A549 (cell line): ENCODE measurements around the gene CD7. TPM values are rescaled to one million over a fixed set of nuclear protein-coding genes. Genes with fewer than 3 reads are reported as not detected.

ENCODE experiments used
- ATAC-seq, 2 experiments: fragments of 200-7000 bp in 1 of 2; fragments of >200 bp in 1 of 2; cut with Nextera tagmentation in 1 of 2; cut with Tn5 transposase in 1 of 2; 3 replicates each; pipeline versions ENCODE4 v1.8.0 to v1.9.1; 2018 to 2020; ENCODE audit warnings: mild to moderate bottlenecking in 1 of 2, moderate library complexity in 1 of 2
- CTCF ChIA-PET: fragments of 300-600 bp; sonication (Branson Sonifier 250); formaldehyde crosslinking; extraction: SDS; loops from one replicate; lab custom pipeline; 2021; ENCODE audit warnings: antibody characterized with exemption, inconsistent platforms; lab: Yijun Ruan, JAX
- POLR2A ChIA-PET: fragments of 350-600 bp; formaldehyde crosslinking; extraction: SDS; loops from one replicate; lab custom pipeline; 2021; ENCODE audit warnings: antibody characterized with exemption, inconsistent platforms; lab: Yijun Ruan, JAX
- DNase-seq, 2 experiments: peaks; one replicate each; pipeline versions ENCODE4 v3.0.0 to v3.0.0-alpha.2; 2011 to 2016; ENCODE audit warnings: low read depth in 1 of 2, low spot score in 1 of 2
- FAIRE-seq: peaks from 2 replicates; lab custom pipeline; 2011; peaks lifted over from hg19 to GRCh38; lab: Jason Lieb, UNC
- H3K27ac ChIP-seq, 2 experiments: fragments of >200 bp; sonication (Bioruptor Twin); formaldehyde crosslinking; 3 replicates each; pipeline ENCODE4 v1.5.1; 2016 to 2017
- H3K4me1 ChIP-seq: fragments of >200 bp; sonication (Bioruptor Twin); formaldehyde crosslinking; 3 replicates; pipeline ENCODE4 v1.6.1; 2016
- H3K4me2 ChIP-seq: fragments of >200 bp; sonication (Bioruptor Twin); formaldehyde crosslinking; 3 replicates; pipeline ENCODE4 v1.6.1; 2016
- H3K4me3 ChIP-seq: fragments of >200 bp; sonication (Bioruptor Twin); formaldehyde crosslinking; 3 replicates; pipeline ENCODE4 v1.5.1; 2016
- H3K9me3 ChIP-seq: fragments of >200 bp; sonication (Bioruptor Twin); formaldehyde crosslinking; 3 replicates; pipeline ENCODE4 v1.6.1; 2016
- CEBPB ChIP-seq, 2 experiments: fragments of >200 bp in 1 of 2; sonication (Bioruptor Twin) in 1 of 2; formaldehyde crosslinking in 1 of 2; IDR thresholded peaks; 2 replicates each; pipeline ENCODE4 v1.6.1; 2012 to 2016
- CHD4 ChIP-seq: fragments of 200-600 bp; sonication (generic); IDR thresholded peaks from 2 replicates; pipeline ENCODE4 v1.6.1; 2016; ENCODE audit warnings: antibody characterized with exemption, mild to moderate bottlenecking, borderline replicate concordance
- E2F6 ChIP-seq: IDR thresholded peaks from 2 replicates; pipeline ENCODE4 v1.6.1; 2012; ENCODE audit warnings: low read depth, borderline replicate concordance
- EHMT2 ChIP-seq: fragments of 200-600 bp; sonication (generic); IDR thresholded peaks from 2 replicates; pipeline ENCODE4 v1.6.1; 2016; ENCODE audit warnings: antibody characterized with exemption, low read depth, mild to moderate bottlenecking, moderate library complexity
- EP300 ChIP-seq, 2 experiments: fragments of >200 bp; sonication (Bioruptor Twin); formaldehyde crosslinking; IDR thresholded peaks; 2 replicates in 1 of 2; 3 replicates in 1 of 2; pipeline ENCODE4 v1.6.1; 2016 to 2017
- ESRRA ChIP-seq: fragments of 150-350 bp; IDR thresholded peaks from 2 replicates; pipeline ENCODE4 v1.6.1; 2014; ENCODE audit warnings: mild to moderate bottlenecking, low read length, borderline replicate concordance
- FOSB ChIP-seq: fragments of 250-450 bp; sonication (Bioruptor Pico); IDR thresholded peaks from 2 replicates; pipeline ENCODE4 v1.5.0; 2020; ENCODE audit warnings: mild to moderate bottlenecking, moderate library complexity
- FOXS1 ChIP-seq: fragments of 250-450 bp; sonication (Bioruptor Pico); IDR thresholded peaks from 2 replicates; pipeline ENCODE4 v1.5.0; 2020; ENCODE audit warnings: mild to moderate bottlenecking, moderate library complexity
- HDAC2 ChIP-seq: fragments of 200-600 bp; sonication (generic); IDR thresholded peaks from 2 replicates; pipeline ENCODE4 v1.6.1; 2016
- HEYL ChIP-seq: fragments of 250-450 bp; sonication (Bioruptor Pico); IDR thresholded peaks from 2 replicates; pipeline ENCODE4 v1.8.0; 2021; ENCODE audit warnings: mild to moderate bottlenecking, moderate library complexity
- HOXA7 ChIP-seq: fragments of 250-450 bp; sonication (Bioruptor Pico); IDR thresholded peaks from 2 replicates; pipeline ENCODE4 v1.5.0; 2020; ENCODE audit warnings: mild to moderate bottlenecking, moderate library complexity
- HOXB13 ChIP-seq: fragments of 250-450 bp; sonication (Bioruptor Pico); IDR thresholded peaks from 2 replicates; pipeline ENCODE4 v1.5.0; 2020; ENCODE audit warnings: low read depth, mild to moderate bottlenecking, moderate library complexity
- JUN ChIP-seq, 2 experiments: fragments of >200 bp; sonication (Bioruptor Twin); formaldehyde crosslinking; IDR thresholded peaks; 2 replicates in 1 of 2; 3 replicates in 1 of 2; pipeline ENCODE4 v1.6.1; 2016 to 2017
- JUNB ChIP-seq: fragments of >200 bp; sonication (Bioruptor Twin); formaldehyde crosslinking; IDR thresholded peaks from 2 replicates; pipeline ENCODE4 v1.6.1; 2016
- MAFK ChIP-seq: fragments of 450-650 bp; IDR thresholded peaks from 2 replicates; pipeline ENCODE4 v1.6.1; 2014; ENCODE audit not compliant: partially characterized antibody
- MAZ ChIP-seq: fragments of 150-350 bp; IDR thresholded peaks from 2 replicates; pipeline ENCODE4 v1.6.1; 2014; ENCODE audit warnings: antibody characterized with exemption, low read depth, low read length, borderline replicate concordance
- MYC ChIP-seq: IDR thresholded peaks from 2 replicates; pipeline ENCODE4 v1.6.1; 2012; ENCODE audit warnings: mild to moderate bottlenecking, inconsistent platforms, low read length, improper control_type of control experiment, borderline replicate concordance
- NFE2L2 ChIP-seq: fragments of 150-350 bp; conservative IDR thresholded peaks from 2 replicates; pipeline ENCODE4 v1.6.1; 2014; ENCODE audit warnings: low read length
- POLR2AphosphoS2 ChIP-seq: conservative IDR thresholded peaks from 2 replicates; pipeline ENCODE4 v1.6.1; 2012; ENCODE audit warnings: low read length, improper control_type of control experiment, inconsistent platforms
- RNF2 ChIP-seq: fragments of 200-600 bp; sonication (generic); IDR thresholded peaks from 2 replicates; pipeline ENCODE4 v1.6.1; 2016; ENCODE audit warnings: low read depth, mild to moderate bottlenecking, antibody characterized with exemption, moderate library complexity, borderline replicate concordance
- TFCP2L1 ChIP-seq: fragments of 250-450 bp; sonication (Bioruptor Pico); IDR thresholded peaks from 2 replicates; pipeline ENCODE4 v1.5.0; 2021; ENCODE audit warnings: mild to moderate bottlenecking
- TP53 ChIP-seq: fragments of 250-450 bp; sonication (Bioruptor Pico); IDR thresholded peaks from 2 replicates; pipeline ENCODE4 v1.5.0; 2021; ENCODE audit warnings: mild to moderate bottlenecking, moderate library complexity
- ZFP36 ChIP-seq: fragments of 450-650 bp; IDR thresholded peaks from 2 replicates; pipeline ENCODE4 v1.6.1; 2014; ENCODE audit warnings: borderline replicate concordance; ENCODE audit not compliant: partially characterized antibody
- ZSCAN20 ChIP-seq: fragments of 250-450 bp; sonication (Bioruptor Pico); IDR thresholded peaks from 2 replicates; pipeline ENCODE4 v1.8.0; 2022; ENCODE audit warnings: mild to moderate bottlenecking, moderate library complexity
- WGBS: methylation state at CpG from one replicate; pipeline ENCODE4 v1.1.6; 2017; ENCODE audit errors: missing lambda C conversion rate; 5-methylcytosine and 5-hydroxymethylcytosine counted together
- polyA plus RNA-seq, 4 experiments: library from polyadenylated mRNA; depleted of rRNA in 3 of 4; stranded (reverse); fragments of >200 nt; fragmentation: RNase III in 1 of 4; extraction: RNeasy Plus Mini Kit Qiagen cat#74134 plus additional on column Dnase treatment in 1 of 4; gene quantifications; 2 replicates in 3 of 4; 3 replicates in 1 of 4; pipeline ENCODE4 v1.2.3, GENCODE V29; 2011 to 2017
- TF ChIP-seq, protein P1 (sequence below): IDR thresholded peaks from 2 replicates; pipeline ENCODE4 v1.6.1; 2012
- TF ChIP-seq, protein P2 (sequence below): fragments of >200 bp; sonication (Bioruptor Twin); formaldehyde crosslinking; IDR thresholded peaks from 3 replicates; pipeline ENCODE4 v1.6.1; 2016

CD7 gene
- polyA plus RNA-seq, 2 of the 4 experiments (the other 2 are of a cell fraction): not detected

- ChIA-PET POLR2A (no interaction called here), CTCF (interaction anchor here (0.8 to 1.6 kb wide), 7 partner anchors 10 to 257 kb away, joined by 3 to 4 read pairs (median 3); no protein-coding TSS in a partner anchor)
- H3K4me1 ChIP-seq: peaks cover 49% of the 10 kb centered on the region
- WGBS: 81% methylated on average over 9 of the region's 9 CpGs
- peak overlapping the region; percentile 87 to 88 for H3K27ac ChIP-seq
- DNase-seq (no peak), ATAC-seq (no peak), FAIRE-seq (no peak)
- TF ChIP-seq HDAC2 (no peak), JUN (IDR thresholded peaks at IDR 0.05) (no peak; a peak in 1 of 5 replicates), FOXS1 (CRISPR knock-in tag) (peak; percentile 18; the same call in 1 of the 2 replicates), HEYL (CRISPR knock-in tag) (no peak), ZSCAN20 (no peak), MAZ (no peak), CEBPB (IDR thresholded peaks at IDR 0.05) (no peak), ZFP36 (no peak), HOXA7 (peak; percentile 69; the same call in 1 of the 2 replicates), FOSB (CRISPR knock-in tag) (peak; percentile 72; the same call in 1 of the 2 replicates), EHMT2 (no peak), RNF2 (no peak), ESRRA (no peak), MAFK (no peak), POLR2AphosphoS2 (no peak), NFE2L2 (no peak), TP53 (no peak), MYC (no peak), HOXB13 (CRISPR knock-in tag) (no peak), EP300 (IDR thresholded peaks at IDR 0.05) (no peak), TFCP2L1 (no peak), CHD4 (no peak; the same call in 1 of the 2 replicates), JUNB (no peak)
- TF ChIP-seq, protein P1, sequence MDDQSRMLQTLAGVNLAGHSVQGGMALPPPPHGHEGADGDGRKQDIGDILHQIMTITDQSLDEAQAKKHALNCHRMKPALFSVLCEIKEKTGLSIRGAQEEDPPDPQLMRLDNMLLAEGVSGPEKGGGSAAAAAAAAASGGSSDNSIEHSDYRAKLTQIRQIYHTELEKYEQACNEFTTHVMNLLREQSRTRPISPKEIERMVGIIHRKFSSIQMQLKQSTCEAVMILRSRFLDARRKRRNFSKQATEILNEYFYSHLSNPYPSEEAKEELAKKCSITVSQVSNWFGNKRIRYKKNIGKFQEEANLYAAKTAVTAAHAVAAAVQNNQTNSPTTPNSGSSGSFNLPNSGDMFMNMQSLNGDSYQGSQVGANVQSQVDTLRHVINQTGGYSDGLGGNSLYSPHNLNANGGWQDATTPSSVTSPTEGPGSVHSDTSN: no peak
- TF ChIP-seq, protein P2, sequence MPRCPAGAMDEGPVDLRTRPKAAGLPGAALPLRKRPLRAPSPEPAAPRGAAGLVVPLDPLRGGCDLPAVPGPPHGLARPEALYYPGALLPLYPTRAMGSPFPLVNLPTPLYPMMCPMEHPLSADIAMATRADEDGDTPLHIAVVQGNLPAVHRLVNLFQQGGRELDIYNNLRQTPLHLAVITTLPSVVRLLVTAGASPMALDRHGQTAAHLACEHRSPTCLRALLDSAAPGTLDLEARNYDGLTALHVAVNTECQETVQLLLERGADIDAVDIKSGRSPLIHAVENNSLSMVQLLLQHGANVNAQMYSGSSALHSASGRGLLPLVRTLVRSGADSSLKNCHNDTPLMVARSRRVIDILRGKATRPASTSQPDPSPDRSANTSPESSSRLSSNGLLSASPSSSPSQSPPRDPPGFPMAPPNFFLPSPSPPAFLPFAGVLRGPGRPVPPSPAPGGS: no peak; the same call in 2 of the 3 replicates
- H3K4me2 ChIP-seq: peak overlapping the region; percentile 66
- H3K9me3 ChIP-seq: peaks cover 11% of the 10 kb centered on the region
- peak overlapping the region; percentile 6; the same call in 1 of the 3 replicates for H3K4me3 ChIP-seq
These were observed 30.2 kb downstream of the CD7 start for GRCh38 chr17:82287013-82287867.

- no peak for TF ChIP-seq TP53
- TF ChIP-seq MYC: no peak
- no peak for TF ChIP-seq HOXA7
- TF ChIP-seq E2F6: no peak
- no peak for TF ChIP-seq TFCP2L1
- TF ChIP-seq, all 56 proteins: peak for 0
- DNase-seq (no peak), ATAC-seq (no peak), FAIRE-seq (no peak)
- CTCF ChIA-PET: interaction anchor here (0.9 to 2.9 kb wide), 8 partner anchors 9 to 255 kb away, joined by 3 to 18 read pairs (median 3); no protein-coding TSS in a partner anchor
- Histone ChIP-seq H3K4me2 (no peak overlapping the region), H3K4me3 (no peak overlapping the region), H3K4me1 (peaks cover 63% of the 10 kb centered on the region), H3K9me3 (peaks cover 11% of the 10 kb centered on the region), H3K27ac (peak overlapping the region; percentile 10 to 31; a peak in 4 of 6 replicates)
- WGBS: 71% methylated on average over 8 of the region's 8 CpGs
- POLR2A ChIA-PET: no interaction called here
These were observed 32.3 kb downstream of the CD7 start for GRCh38 chr17:82285141-82285540.
